Gastroesophageal sphincter (tissue), 3 donors: ENCODE results near the gene TCF7L1.

ENCODE experiments used
- CTCF ChIP-seq, 4 experiments: fragments of 200-600 bp in 2 of 4; fragments of 450-650 bp in 2 of 4; sonication (generic) in 1 of 4; IDR thresholded peaks; one replicate each; pipeline ENCODE4 v1.5.1; 2017 to 2019; ENCODE audit warnings: antibody characterized with exemption in 4 of 4, mild to moderate bottlenecking in 2 of 4, moderate library complexity in 2 of 4
- POLR2A ChIP-seq, 2 donors: fragments of 450-650 bp; IDR thresholded peaks; one replicate each; pipeline ENCODE4 v1.6.1; 2017; ENCODE audit warnings: antibody characterized with exemption in 2 of 2, mild to moderate bottlenecking in 2 of 2, moderate library complexity in 1 of 2
- POLR2AphosphoS5 ChIP-seq: sonication (generic); formaldehyde crosslinking; IDR thresholded peaks from one replicate; pipeline ENCODE4 v1.6.1; 2017; ENCODE audit warnings: antibody characterized with exemption

GRCh38 chr2:85095094-85095493, 38.1 kb upstream of the TCF7L1 start:
- no peak for TF ChIP-seq CTCF (IDR thresholded peaks at IDR 0.05)
- no peak for TF ChIP-seq POLR2A (IDR thresholded peaks at IDR 0.05)
- no peak for TF ChIP-seq POLR2AphosphoS5
